ENCODE data around the gene TRAF3IP1. TPM values are rescaled to one million over a fixed set of nuclear protein-coding genes. Genes with fewer than 3 reads are reported as not detected.
A peak's percentile ranks its signal among the peaks of the same experiment; 100 is the strongest.

Gene TRAF3IP1
- total and polyA plus RNA-seq, 2 of the 13 experiments (the other 11 are each of a cell fraction or from before 2014, with no cell fraction given), result 4.1 to 12.9 TPM

GRCh38 chr2:238279324-238279682 lies 41.0 kb upstream of the TRAF3IP1 start:
- no peak for DNase-seq (ENCODE audit: low spot score)
- WGBS (ENCODE audit: low lambda C conversion rate), result 96% methylated on average over 4 of the region's 6 CpGs
- Histone ChIP-seq H3K4me2 (ENCODE audit: low read depth, low read length) (no peak overlapping the region), H2AFZ (ENCODE audit: low read length) (no peak overlapping the region), H3K27me3 (ENCODE audit: control insufficient read depth in 1 of 2, insufficient read depth in 2 of 2, low read length in 2 of 2) (no peaks in the 10 kb centered on the region), H3K79me2 (ENCODE audit: insufficient read depth, low read length) (peaks cover 67% of the 10 kb centered on the region), H3K4me1 (ENCODE audit: insufficient read depth, low read length) (peaks cover 52% of the 10 kb centered on the region), H4K20me1 (ENCODE audit: insufficient read depth, low read length) (peaks cover 19% of the 10 kb centered on the region; the same call in 1 of the 2 replicates), H3K36me3 (replicated peaks in 1 of 2; ENCODE audit: control insufficient read depth in 1 of 2, insufficient read depth in 2 of 2, low read length in 2 of 2) (peaks cover 25 to 50% of the 10 kb centered on the region in 2 experiments), H3K9ac (ENCODE audit: insufficient read depth, low read depth, low read length) (no peak overlapping the region), H3K27ac (ENCODE audit: extremely low read length, insufficient read depth, low read length) (no peak overlapping the region), H3K9me3 (ENCODE audit: low read length) (no peaks in the 10 kb centered on the region), H3K4me3 (replicated peaks in 1 of 3; ENCODE audit: insufficient read depth in 1 of 3, low read depth in 2 of 3, low read length in 3 of 3) (no peak overlapping the region)
- no peak for TF ChIP-seq MXD4 (CRISPR knock-in tag; IDR thresholded peaks at IDR 0.05)
- TF ChIP-seq ZNF232 (CRISPR knock-in tag; IDR thresholded peaks at IDR 0.05; ENCODE audit: borderline replicate concordance), result no peak
- no peak for TF ChIP-seq ZSCAN25 (CRISPR knock-in tag; IDR thresholded peaks at IDR 0.05)
- TF ChIP-seq ZNF101 (CRISPR knock-in tag; IDR thresholded peaks at IDR 0.05; ENCODE audit: borderline replicate concordance, low read depth), result no peak
- TF ChIP-seq SIN3B (IDR thresholded peaks at IDR 0.05; ENCODE audit: low read length), result no peak
- TF ChIP-seq ZNF703 (CRISPR knock-in tag; IDR thresholded peaks at IDR 0.05; ENCODE audit: borderline replicate concordance), result no peak
- ChIA-PET POLR2A (interaction anchor here (1.2 kb wide), 1 partner anchor 16 kb away, joined by 3 read pairs; no protein-coding TSS in a partner anchor), CTCF (ENCODE audit: low intra/inter-chr PET ratio, low total read pairs) (no interaction called here)
- intact Hi-C loops (cut with micrococcal nuclease; ENCODE audit: unreplicated experiment), result no loop called here
- no peak for FAIRE-seq
- no TSS peak for BruUV-seq (replicated peaks)
- in situ Hi-C loops (cut with HindIII; ENCODE audit: extremely low pct_ligation_motif_present, low pct_unique_long_range_greater_than_20kb), result no loop called here
- peak; percentile 12 for ATAC-seq

DNA sequence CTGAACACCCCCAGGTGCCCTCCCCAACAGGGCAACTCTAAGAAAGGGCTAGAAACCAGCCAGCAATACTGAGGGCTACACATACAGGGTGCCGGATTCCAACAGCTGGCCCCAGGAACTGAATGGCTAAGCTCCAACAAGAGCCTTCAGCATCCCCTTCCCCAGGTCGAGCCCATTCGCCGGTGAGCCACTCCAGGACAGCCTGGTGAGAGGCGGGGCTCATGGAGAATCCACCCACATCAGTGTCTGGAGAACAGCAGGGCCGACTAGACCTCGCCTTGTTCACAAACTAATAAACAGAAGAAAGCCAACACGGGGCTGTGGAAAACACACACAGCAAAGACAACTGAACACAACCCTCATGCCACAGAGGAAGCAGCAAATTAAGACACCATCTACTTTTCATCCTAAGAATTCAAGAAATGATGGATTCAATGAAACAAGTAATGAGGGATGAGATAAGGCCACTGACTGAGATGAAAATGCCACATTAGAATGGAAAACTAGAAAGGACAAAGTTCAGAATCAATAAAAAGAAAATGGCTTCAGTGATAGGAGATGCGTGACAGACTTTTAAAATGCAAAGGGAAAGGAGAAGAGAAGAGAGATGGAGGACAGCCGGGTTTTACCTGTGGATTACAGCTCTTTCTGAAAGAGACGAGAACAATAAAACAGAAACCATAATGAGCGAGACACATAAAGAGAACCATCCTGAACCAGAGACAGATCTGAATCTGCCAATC lies 40.1 kb upstream of the TRAF3IP1 start:
- DNase-seq (ENCODE audit: low spot score) (no peak), FAIRE-seq (no peak), ATAC-seq (no peak)
- ChIA-PET CTCF (ENCODE audit: low intra/inter-chr PET ratio, low total read pairs) (no interaction called here), POLR2A (no interaction called here)
- Histone ChIP-seq H3K9ac (ENCODE audit: insufficient read depth, low read depth, low read length) (no peak overlapping the region), H3K27me3 (ENCODE audit: control insufficient read depth in 1 of 2, insufficient read depth in 2 of 2, low read length in 2 of 2) (no peaks in the 10 kb centered on the region), H3K79me2 (ENCODE audit: insufficient read depth, low read length) (peaks cover 76% of the 10 kb centered on the region), H3K4me3 (replicated peaks in 1 of 3; ENCODE audit: insufficient read depth in 1 of 3, low read depth in 2 of 3, low read length in 3 of 3) (no peak overlapping the region), H3K4me2 (ENCODE audit: low read depth, low read length) (no peak overlapping the region), H3K4me1 (ENCODE audit: insufficient read depth, low read length) (peaks cover 52% of the 10 kb centered on the region), H3K36me3 (replicated peaks in 1 of 2; ENCODE audit: control insufficient read depth in 1 of 2, insufficient read depth in 2 of 2, low read length in 2 of 2) (peaks cover 18 to 41% of the 10 kb centered on the region in 2 experiments), H2AFZ (ENCODE audit: low read length) (no peak overlapping the region), H3K9me3 (ENCODE audit: low read length) (no peaks in the 10 kb centered on the region), H4K20me1 (ENCODE audit: insufficient read depth, low read length) (peaks cover 19% of the 10 kb centered on the region; the same call in 1 of the 2 replicates), H3K27ac (ENCODE audit: extremely low read length, insufficient read depth, low read length) (no peak overlapping the region)
- no TSS peak for BruUV-seq (replicated peaks)
- intact Hi-C loops (cut with micrococcal nuclease; ENCODE audit: unreplicated experiment), result no loop called here
- WGBS (ENCODE audit: low lambda C conversion rate), result 92% methylated on average over 12 of the region's 12 CpGs
- in situ Hi-C loops (cut with HindIII; ENCODE audit: extremely low pct_ligation_motif_present, low pct_unique_long_range_greater_than_20kb), result no loop called here
- TF ChIP-seq YEATS2 (CRISPR knock-in tag; IDR thresholded peaks at IDR 0.05; ENCODE audit: borderline replicate concordance), result no peak
- TF ChIP-seq, protein P1, sequence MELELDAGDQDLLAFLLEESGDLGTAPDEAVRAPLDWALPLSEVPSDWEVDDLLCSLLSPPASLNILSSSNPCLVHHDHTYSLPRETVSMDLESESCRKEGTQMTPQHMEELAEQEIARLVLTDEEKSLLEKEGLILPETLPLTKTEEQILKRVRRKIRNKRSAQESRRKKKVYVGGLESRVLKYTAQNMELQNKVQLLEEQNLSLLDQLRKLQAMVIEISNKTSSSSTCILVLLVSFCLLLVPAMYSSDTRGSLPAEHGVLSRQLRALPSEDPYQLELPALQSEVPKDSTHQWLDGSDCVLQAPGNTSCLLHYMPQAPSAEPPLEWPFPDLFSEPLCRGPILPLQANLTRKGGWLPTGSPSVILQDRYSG (CRISPR knock-in tag; IDR thresholded peaks at IDR 0.05), result no peak
- TF ChIP-seq CBX2 (IDR thresholded peaks at IDR 0.05; ENCODE audit: low read depth, low read length), result no peak
- no peak for TF ChIP-seq CBX2 (CRISPR knock-in tag; IDR thresholded peaks at IDR 0.05; ENCODE audit: low read depth)
- TF ChIP-seq SNRNP70 (IDR thresholded peaks at IDR 0.05; ENCODE audit: low read depth, low read length), result no peak
- no peak for TF ChIP-seq ZNF674 (CRISPR knock-in tag; IDR thresholded peaks at IDR 0.05; ENCODE audit: low read depth)
- no peak for TF ChIP-seq ZNF101 (CRISPR knock-in tag; IDR thresholded peaks at IDR 0.05; ENCODE audit: borderline replicate concordance, low read depth)
- peak; percentile 20 for TF ChIP-seq ASH2L (IDR thresholded peaks at IDR 0.05; ENCODE audit: insufficient read length, low read depth, low read length)
- TF ChIP-seq ZNF782 (CRISPR knock-in tag; IDR thresholded peaks at IDR 0.05; ENCODE audit: borderline replicate concordance), result no peak
